HepG2 (cell line): ENCODE data around the gene KRT13. TPM values are rescaled to one million over a fixed set of nuclear protein-coding genes. Genes with fewer than 3 reads are reported as not detected.

Experiments
- DMAP1 ChIP-seq: IDR thresholded peaks from 2 replicates; pipeline ENCODE4 v1.6.1; 2016
- FOSL2 ChIP-seq: sonication (generic); formaldehyde crosslinking; IDR thresholded peaks from 2 replicates; pipeline ENCODE4 v1.4.0; 2020; ENCODE audit warnings: missing genetic modification reagents
- GABPB1 ChIP-seq: IDR thresholded peaks from 2 replicates; pipeline ENCODE4 v1.6.1; 2016; ENCODE audit warnings: mild to moderate bottlenecking, missing genetic modification reagents, moderate library complexity, missing compliant biosample characterization
- SP5 ChIP-seq: IDR thresholded peaks from 2 replicates; pipeline ENCODE4 v1.6.1; 2016; ENCODE audit warnings: low read depth, borderline replicate concordance
- TEAD3 ChIP-seq: optimal IDR thresholded peaks from 2 replicates; pipeline ENCODE3; 2016; ENCODE audit warnings: borderline replicate concordance
- ZBTB42 ChIP-seq: sonication (generic); formaldehyde crosslinking; IDR thresholded peaks from 2 replicates; pipeline ENCODE4 v1.5.0; 2020; ENCODE audit warnings: mild to moderate bottlenecking, missing genetic modification reagents
- ZFP82 ChIP-seq: sonication (generic); formaldehyde crosslinking; IDR thresholded peaks from 2 replicates; pipeline ENCODE4 v1.5.1; 2020; ENCODE audit warnings: mild to moderate bottlenecking, missing genetic modification reagents, borderline replicate concordance
- ZNF10 ChIP-seq: sonication (generic); formaldehyde crosslinking; IDR thresholded peaks from 2 replicates; pipeline ENCODE4 v1.4.0; 2020; ENCODE audit warnings: mild to moderate bottlenecking, low read depth, missing genetic modification reagents, borderline replicate concordance
- ZNF549 ChIP-seq: sonication (generic); formaldehyde crosslinking; IDR thresholded peaks from 2 replicates; pipeline ENCODE4 v1.5.0; 2020; ENCODE audit warnings: missing genetic modification reagents
- ZNF629 ChIP-seq: sonication (generic); formaldehyde crosslinking; conservative IDR thresholded peaks from 2 replicates; pipeline ENCODE4 v1.5.0; 2020; ENCODE audit warnings: missing genetic modification reagents
- polyA plus RNA-seq, 8 experiments: library from polyadenylated mRNA; depleted of rRNA in 3 of 8; stranded (reverse) in 7 of 8; unstranded in 1 of 8; fragments of >200 nt; fragmentation: Illumina TruSeq in 4 of 8; extraction: Trizol in 4 of 8; gene quantifications; 2 replicates each; pipeline versions ENCODE4 v1.2.1 to v1.2.3, GENCODE V29; 2011 to 2016; ENCODE audit warnings: low read depth in 4 of 8, missing spikeins in 1 of 8, mixed read lengths in 1 of 8; ENCODE audit not compliant: insufficient read depth in 1 of 8
- total RNA-seq, 5 experiments: library from RNA; depleted of rRNA; stranded (reverse); fragments of >200 nt; fragmentation: Illumina TruSeq; extraction: Trizol; gene quantifications; 2 replicates each; pipeline ENCODE4 v1.2.3, GENCODE V29; 2016; ENCODE audit warnings: low read depth in 1 of 5
- TF ChIP-seq, protein P1 (sequence below): fragments of 450-650 bp; IDR thresholded peaks from 2 replicates; pipeline ENCODE4 v1.6.1; 2017
- TF ChIP-seq, protein P2 (sequence below): sonication (generic); IDR thresholded peaks from 2 replicates; pipeline ENCODE4 v1.6.1; 2016; ENCODE audit warnings: low read depth, borderline replicate concordance
- TF ChIP-seq, protein P3 (sequence below): sonication (generic); formaldehyde crosslinking; IDR thresholded peaks from 2 replicates; pipeline ENCODE4 v1.5.1; 2020; ENCODE audit warnings: mild to moderate bottlenecking, missing genetic modification reagents, moderate library complexity
- TF ChIP-seq, protein P4 (sequence below), 2 experiments: fragments of 450-650 bp in 1 of 2; sonication (generic) in 1 of 2; formaldehyde crosslinking in 1 of 2; IDR thresholded peaks; 2 replicates each; pipeline versions ENCODE4 v1.6.1 to v1.8.0; 2016 to 2022; ENCODE audit warnings: antibody characterized with exemption in 1 of 2, mild to moderate bottlenecking in 1 of 2, missing genetic modification reagents in 1 of 2

The KRT13 gene
- total and polyA plus RNA-seq, 2 of the 13 experiments (the other 11 are each of a cell fraction or from before 2014, with no cell fraction given) = not detected

DNA sequence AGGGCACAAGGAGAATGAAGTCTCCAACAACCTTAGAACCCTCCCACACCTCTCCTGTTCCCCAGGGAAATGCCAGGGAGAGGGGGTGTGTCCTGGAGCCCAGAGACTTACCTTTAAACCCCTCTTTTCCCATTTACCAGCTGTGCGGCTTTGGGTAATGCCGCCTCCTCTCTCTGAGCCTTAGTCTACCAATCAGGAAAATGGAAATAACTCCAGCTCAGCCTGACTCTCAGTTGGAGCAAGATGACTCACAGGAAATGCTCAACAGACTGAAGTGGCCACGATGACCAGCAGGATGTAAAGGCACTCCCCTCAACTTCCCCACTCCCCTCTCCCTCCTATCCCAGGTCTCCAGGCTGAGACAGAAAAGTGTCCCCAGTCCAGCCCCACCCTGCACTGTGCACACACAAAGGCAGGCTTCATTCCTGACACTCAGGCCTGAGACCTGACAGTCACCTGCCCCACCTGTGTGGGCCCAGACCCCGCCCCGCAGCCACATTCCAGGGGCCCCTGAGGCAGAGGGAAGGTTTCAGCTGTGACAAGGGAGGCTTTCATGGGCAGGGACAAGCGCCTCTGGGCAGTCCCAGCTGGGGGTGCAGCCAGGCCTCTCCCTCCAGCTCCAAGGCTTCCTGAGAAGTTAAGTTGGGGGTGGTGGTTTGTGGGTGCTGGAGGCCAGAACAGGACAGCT is 16.3 kb upstream of the KRT13 start (continued):
- peak; percentile 82 for TF ChIP-seq FOSL2 (CRISPR knock-in tag)
- peak; percentile 98 for TF ChIP-seq ZNF629 (CRISPR knock-in tag)
- peak; percentile 94 for TF ChIP-seq TEAD3
- TF ChIP-seq, protein P1, sequence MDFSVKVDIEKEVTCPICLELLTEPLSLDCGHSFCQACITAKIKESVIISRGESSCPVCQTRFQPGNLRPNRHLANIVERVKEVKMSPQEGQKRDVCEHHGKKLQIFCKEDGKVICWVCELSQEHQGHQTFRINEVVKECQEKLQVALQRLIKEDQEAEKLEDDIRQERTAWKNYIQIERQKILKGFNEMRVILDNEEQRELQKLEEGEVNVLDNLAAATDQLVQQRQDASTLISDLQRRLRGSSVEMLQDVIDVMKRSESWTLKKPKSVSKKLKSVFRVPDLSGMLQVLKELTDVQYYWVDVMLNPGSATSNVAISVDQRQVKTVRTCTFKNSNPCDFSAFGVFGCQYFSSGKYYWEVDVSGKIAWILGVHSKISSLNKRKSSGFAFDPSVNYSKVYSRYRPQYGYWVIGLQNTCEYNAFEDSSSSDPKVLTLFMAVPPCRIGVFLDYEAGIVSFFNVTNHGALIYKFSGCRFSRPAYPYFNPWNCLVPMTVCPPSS = no peak
- TF ChIP-seq, protein P2, sequence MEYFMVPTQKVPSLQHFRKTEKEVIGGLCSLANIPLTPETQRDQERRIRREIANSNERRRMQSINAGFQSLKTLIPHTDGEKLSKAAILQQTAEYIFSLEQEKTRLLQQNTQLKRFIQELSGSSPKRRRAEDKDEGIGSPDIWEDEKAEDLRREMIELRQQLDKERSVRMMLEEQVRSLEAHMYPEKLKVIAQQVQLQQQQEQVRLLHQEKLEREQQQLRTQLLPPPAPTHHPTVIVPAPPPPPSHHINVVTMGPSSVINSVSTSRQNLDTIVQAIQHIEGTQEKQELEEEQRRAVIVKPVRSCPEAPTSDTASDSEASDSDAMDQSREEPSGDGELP = 0 out of 2 replicates have a peak, but pooled peaks have one; percentile 44
- TF ChIP-seq, protein P3, sequence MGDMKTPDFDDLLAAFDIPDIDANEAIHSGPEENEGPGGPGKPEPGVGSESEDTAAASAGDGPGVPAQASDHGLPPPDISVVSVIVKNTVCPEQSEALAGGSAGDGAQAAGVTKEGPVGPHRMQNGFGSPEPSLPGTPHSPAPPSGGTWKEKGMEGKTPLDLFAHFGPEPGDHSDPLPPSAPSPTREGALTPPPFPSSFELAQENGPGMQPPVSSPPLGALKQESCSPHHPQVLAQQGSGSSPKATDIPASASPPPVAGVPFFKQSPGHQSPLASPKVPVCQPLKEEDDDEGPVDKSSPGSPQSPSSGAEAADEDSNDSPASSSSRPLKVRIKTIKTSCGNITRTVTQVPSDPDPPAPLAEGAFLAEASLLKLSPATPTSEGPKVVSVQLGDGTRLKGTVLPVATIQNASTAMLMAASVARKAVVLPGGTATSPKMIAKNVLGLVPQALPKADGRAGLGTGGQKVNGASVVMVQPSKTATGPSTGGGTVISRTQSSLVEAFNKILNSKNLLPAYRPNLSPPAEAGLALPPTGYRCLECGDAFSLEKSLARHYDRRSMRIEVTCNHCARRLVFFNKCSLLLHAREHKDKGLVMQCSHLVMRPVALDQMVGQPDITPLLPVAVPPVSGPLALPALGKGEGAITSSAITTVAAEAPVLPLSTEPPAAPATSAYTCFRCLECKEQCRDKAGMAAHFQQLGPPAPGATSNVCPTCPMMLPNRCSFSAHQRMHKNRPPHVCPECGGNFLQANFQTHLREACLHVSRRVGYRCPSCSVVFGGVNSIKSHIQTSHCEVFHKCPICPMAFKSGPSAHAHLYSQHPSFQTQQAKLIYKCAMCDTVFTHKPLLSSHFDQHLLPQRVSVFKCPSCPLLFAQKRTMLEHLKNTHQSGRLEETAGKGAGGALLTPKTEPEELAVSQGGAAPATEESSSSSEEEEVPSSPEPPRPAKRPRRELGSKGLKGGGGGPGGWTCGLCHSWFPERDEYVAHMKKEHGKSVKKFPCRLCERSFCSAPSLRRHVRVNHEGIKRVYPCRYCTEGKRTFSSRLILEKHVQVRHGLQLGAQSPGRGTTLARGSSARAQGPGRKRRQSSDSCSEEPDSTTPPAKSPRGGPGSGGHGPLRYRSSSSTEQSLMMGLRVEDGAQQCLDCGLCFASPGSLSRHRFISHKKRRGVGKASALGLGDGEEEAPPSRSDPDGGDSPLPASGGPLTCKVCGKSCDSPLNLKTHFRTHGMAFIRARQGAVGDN = peak; percentile 52
- no peak for TF ChIP-seq ZNF549 (CRISPR knock-in tag)
- TF ChIP-seq, protein P4, sequence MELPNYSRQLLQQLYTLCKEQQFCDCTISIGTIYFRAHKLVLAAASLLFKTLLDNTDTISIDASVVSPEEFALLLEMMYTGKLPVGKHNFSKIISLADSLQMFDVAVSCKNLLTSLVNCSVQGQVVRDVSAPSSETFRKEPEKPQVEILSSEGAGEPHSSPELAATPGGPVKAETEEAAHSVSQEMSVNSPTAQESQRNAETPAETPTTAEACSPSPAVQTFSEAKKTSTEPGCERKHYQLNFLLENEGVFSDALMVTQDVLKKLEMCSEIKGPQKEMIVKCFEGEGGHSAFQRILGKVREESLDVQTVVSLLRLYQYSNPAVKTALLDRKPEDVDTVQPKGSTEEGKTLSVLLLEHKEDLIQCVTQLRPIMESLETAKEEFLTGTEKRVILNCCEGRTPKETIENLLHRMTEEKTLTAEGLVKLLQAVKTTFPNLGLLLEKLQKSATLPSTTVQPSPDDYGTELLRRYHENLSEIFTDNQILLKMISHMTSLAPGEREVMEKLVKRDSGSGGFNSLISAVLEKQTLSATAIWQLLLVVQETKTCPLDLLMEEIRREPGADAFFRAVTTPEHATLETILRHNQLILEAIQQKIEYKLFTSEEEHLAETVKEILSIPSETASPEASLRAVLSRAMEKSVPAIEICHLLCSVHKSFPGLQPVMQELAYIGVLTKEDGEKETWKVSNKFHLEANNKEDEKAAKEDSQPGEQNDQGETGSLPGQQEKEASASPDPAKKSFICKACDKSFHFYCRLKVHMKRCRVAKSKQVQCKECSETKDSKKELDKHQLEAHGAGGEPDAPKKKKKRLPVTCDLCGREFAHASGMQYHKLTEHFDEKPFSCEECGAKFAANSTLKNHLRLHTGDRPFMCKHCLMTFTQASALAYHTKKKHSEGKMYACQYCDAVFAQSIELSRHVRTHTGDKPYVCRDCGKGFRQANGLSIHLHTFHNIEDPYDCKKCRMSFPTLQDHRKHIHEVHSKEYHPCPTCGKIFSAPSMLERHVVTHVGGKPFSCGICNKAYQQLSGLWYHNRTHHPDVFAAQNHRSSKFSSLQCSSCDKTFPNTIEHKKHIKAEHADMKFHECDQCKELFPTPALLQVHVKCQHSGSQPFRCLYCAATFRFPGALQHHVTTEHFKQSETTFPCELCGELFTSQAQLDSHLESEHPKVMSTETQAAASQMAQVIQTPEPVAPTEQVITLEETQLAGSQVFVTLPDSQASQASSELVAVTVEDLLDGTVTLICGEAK (IDR thresholded peaks at IDR 0.05) = no peak
- TF ChIP-seq, protein P4 (CRISPR knock-in tag; IDR thresholded peaks at IDR 0.05) = no peak
- TF ChIP-seq ZBTB42 (CRISPR knock-in tag) = no peak
- no peak for TF ChIP-seq ZFP82
- peak; percentile 63; the same call in 1 of the 2 replicates for TF ChIP-seq SP5 (CRISPR knock-in tag)
- no peak for TF ChIP-seq ZNF10
- TF ChIP-seq GABPB1 = 0 out of 2 replicates have a peak, but pooled peaks have one; percentile 18
- 0 out of 2 replicates have a peak, but pooled peaks have one; percentile 35 for TF ChIP-seq DMAP1 (CRISPR knock-in tag)
